ENCODE data around the gene TMEM203. TPM values are rescaled to one million over a fixed set of nuclear protein-coding genes. Genes with fewer than 3 reads are reported as not detected.

Gene TMEM203
- total RNA-seq, 2 donors from 2014 or later: 12.0 to 35.2 TPM

DNA sequence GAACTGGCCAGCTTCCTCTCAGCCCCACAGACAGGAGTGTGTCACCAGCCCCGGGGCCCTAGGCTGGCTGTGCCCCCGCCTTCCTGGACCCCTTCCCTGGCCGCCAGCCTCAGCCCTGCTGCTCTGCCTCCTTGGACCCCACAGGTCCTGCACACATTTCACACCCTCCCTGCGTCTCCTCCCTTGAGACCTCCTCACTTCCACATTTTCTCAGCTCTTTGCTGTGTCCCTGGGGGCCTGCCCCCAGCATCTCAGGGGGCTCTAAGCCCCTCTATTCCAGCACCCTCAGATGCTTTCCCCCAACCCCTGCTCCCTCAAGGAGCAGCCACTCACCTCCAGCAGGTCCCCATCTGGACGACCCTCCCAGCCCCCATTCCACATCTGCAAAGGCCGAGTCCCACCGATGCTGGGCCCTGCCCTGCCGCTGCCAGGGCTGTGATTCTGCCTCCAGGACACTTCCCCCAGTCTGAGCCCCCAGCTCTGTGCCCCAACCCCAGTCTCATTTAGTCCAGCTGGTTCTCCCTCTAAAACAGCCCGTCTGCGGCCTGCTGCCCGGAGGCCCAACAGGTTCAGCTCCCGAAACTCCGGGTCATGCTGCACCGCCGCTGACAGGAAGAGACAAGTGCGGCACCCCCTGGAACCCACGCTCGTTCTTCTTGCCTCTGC is 29.4 kb upstream of the TMEM203 start:
- ATAC-seq (ENCODE audit: insufficient number of reproducible peaks, low FRiP score, low read depth): no peak
- no peak for DNase-seq (ENCODE audit: low spot score)
- Histone ChIP-seq H3K9me3 (no peaks in the 10 kb centered on the region), H3K4me1 (ENCODE audit: control insufficient read depth in 1 of 2, low read depth in 2 of 2) (peaks cover 3 to 27% of the 10 kb centered on the region in 2 donors), H3K27ac (no peak overlapping the region), H3K4me3 (no peak overlapping the region), H3K27me3 (replicated peaks; ENCODE audit: insufficient read depth) (no peaks in the 10 kb centered on the region), H3K36me3 (no peaks in the 10 kb centered on the region)
- TF ChIP-seq, protein P1, sequence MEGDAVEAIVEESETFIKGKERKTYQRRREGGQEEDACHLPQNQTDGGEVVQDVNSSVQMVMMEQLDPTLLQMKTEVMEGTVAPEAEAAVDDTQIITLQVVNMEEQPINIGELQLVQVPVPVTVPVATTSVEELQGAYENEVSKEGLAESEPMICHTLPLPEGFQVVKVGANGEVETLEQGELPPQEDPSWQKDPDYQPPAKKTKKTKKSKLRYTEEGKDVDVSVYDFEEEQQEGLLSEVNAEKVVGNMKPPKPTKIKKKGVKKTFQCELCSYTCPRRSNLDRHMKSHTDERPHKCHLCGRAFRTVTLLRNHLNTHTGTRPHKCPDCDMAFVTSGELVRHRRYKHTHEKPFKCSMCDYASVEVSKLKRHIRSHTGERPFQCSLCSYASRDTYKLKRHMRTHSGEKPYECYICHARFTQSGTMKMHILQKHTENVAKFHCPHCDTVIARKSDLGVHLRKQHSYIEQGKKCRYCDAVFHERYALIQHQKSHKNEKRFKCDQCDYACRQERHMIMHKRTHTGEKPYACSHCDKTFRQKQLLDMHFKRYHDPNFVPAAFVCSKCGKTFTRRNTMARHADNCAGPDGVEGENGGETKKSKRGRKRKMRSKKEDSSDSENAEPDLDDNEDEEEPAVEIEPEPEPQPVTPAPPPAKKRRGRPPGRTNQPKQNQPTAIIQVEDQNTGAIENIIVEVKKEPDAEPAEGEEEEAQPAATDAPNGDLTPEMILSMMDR (IDR thresholded peaks at IDR 0.05): no peak

DNA sequence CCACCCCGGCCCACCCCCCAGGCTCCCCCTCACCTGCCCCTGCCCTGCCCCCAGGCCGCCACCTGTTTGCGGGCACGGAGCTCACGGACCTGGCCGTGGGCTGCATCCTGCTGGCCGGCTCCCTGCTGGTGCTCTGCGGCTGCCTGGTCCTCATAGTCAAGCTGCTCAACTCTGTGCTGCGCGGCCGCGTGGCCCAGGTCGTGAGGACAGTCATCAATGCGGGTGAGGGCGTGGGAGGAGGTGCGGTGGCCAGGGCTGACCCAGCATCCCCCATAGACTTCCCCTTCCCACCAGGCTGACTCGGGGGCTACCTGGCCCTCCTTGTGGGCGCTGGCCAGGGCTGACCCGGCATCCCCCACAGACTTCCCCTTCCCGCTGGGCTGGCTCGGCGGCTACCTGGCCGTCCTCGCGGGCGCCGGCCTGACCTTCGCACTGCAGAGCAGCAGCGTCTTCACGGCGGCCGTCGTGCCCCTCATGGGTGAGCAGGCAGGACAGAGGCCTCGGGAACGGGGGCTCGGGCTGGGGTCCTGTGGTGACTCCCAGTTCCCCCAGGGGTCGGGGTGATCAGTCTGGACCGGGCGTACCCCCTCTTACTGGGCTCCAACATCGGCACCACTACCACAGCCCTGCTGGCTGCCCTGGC is 28.7 kb upstream of the TMEM203 start:
- no peaks in the 10 kb centered on the region for H3K27me3 ChIP-seq (replicated peaks; ENCODE audit: insufficient read depth)
- no peak overlapping the region for H3K27ac ChIP-seq
- DNase-seq (ENCODE audit: low spot score): no peak
- H3K36me3 ChIP-seq: no peaks in the 10 kb centered on the region
- no peak overlapping the region for H3K4me3 ChIP-seq
- TF ChIP-seq, protein P1 (IDR thresholded peaks at IDR 0.05): no peak
- H3K9me3 ChIP-seq: no peaks in the 10 kb centered on the region
- ATAC-seq (ENCODE audit: insufficient number of reproducible peaks, low FRiP score, low read depth): no peak
- peaks cover 3 to 20% of the 10 kb centered on the region in 2 donors for H3K4me1 ChIP-seq (ENCODE audit: control insufficient read depth in 1 of 2, low read depth in 2 of 2)

DNA sequence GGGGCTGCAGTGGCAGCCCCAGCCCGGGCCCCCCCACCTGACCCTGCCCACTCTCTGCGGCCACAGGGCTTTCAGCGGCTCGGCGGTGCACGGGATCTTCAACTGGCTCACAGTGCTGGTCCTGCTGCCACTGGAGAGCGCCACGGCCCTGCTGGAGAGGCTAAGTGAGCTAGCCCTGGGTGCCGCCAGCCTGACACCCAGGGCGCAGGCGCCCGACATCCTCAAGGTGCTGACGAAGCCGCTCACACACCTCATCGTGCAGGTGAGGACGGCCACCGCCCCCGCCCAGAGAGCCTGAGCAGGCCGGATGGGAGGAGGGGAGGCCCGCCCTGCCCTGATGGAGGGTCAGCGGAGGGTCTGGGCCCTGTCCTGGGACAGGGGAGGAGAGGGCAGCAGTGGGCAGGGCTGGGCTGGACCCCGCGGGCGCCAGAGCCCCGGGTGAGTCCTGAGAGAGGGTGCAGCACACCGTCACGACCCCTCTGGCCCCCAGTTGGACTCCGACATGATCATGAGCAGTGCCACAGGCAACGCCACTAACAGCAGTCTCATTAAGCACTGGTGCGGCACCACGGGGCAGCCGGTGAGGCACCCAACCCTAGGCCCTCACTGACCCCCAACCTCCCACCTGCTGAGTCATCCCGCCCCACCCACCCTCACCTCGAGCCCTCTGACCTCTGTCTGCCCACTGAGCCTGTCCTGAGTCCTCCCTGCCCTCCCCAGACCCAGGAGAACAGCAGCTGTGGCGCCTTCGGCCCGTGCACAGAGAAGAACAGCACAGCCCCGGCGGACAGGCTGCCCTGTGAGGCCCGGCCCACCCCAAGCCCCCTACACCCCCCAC is 27.9 kb upstream of the TMEM203 start:
- Histone ChIP-seq H3K4me1 (ENCODE audit: control insufficient read depth in 1 of 2, low read depth in 2 of 2) (peaks cover 3 to 12% of the 10 kb centered on the region in 2 donors), H3K27me3 (replicated peaks; ENCODE audit: insufficient read depth) (no peaks in the 10 kb centered on the region), H3K9me3 (no peaks in the 10 kb centered on the region), H3K4me3 (no peak overlapping the region), H3K36me3 (no peaks in the 10 kb centered on the region), H3K27ac (no peak overlapping the region)
- DNase-seq (ENCODE audit: low spot score) (no peak), ATAC-seq (ENCODE audit: insufficient number of reproducible peaks, low FRiP score, low read depth) (no peak)
- TF ChIP-seq, protein P1 (IDR thresholded peaks at IDR 0.05): no peak

DNA sequence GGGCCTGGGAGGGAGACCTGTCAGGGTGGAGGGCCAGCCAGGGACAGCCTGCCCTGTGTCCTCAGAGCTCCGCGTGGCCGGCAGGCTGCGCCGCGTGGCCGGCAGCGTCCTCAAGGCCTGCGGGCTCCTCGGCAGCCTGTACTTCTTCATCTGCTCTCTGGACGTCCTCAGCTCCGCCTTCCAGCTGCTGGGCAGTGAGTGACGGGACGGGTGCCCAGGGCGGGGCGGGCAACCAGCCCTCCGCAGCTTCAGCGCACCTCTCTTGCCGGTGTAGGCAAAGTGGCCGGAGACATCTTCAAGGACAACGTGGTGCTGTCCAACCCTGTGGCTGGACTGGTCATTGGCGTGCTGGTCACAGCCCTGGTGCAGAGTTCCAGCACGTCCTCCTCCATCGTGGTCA is 27.1 kb upstream of the TMEM203 start:
- Histone ChIP-seq H3K4me1 (ENCODE audit: control insufficient read depth in 1 of 2, low read depth in 2 of 2) (peaks cover 3 to 12% of the 10 kb centered on the region in 2 donors), H3K27ac (no peak overlapping the region), H3K4me3 (no peak overlapping the region), H3K36me3 (no peaks in the 10 kb centered on the region), H3K27me3 (replicated peaks; ENCODE audit: insufficient read depth) (no peaks in the 10 kb centered on the region), H3K9me3 (no peaks in the 10 kb centered on the region)
- ATAC-seq (ENCODE audit: insufficient number of reproducible peaks, low FRiP score, low read depth): no peak
- TF ChIP-seq, protein P1 (IDR thresholded peaks at IDR 0.05): no peak
- no peak for DNase-seq (ENCODE audit: low spot score)

DNA sequence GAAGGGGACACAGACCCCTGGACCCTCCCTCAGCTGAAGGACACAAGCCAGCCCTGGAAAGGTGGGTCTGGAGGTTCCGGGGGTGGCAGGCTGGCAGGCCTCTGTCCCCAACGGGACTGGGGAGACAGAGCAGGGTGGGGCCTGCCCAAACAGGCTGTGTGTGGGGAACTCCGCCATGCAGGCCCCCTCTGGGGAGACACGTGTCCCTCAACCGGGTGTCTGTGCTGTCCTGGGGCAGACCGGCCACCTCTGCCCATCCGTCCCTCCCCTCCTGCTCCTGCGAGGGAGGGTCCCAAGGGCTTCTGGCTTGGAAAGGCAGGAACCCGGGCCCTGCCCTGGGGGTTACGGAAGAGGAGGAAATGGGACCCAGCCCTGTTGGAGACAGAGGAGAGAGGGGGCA is 26.7 kb upstream of the TMEM203 start:
- no peaks in the 10 kb centered on the region for H3K27me3 ChIP-seq (replicated peaks; ENCODE audit: insufficient read depth)

More for the DNA sequence above, 26.7 kb upstream of the TMEM203 start:
- Histone ChIP-seq H3K4me1 (ENCODE audit: control insufficient read depth in 1 of 2, low read depth in 2 of 2) (peaks cover 3 to 12% of the 10 kb centered on the region in 2 donors), H3K4me3 (no peak overlapping the region), H3K36me3 (no peaks in the 10 kb centered on the region), H3K27ac (no peak overlapping the region), H3K9me3 (no peaks in the 10 kb centered on the region)
- TF ChIP-seq, protein P1 (IDR thresholded peaks at IDR 0.05): no peak
- ATAC-seq (ENCODE audit: insufficient number of reproducible peaks, low FRiP score, low read depth) (no peak), DNase-seq (ENCODE audit: low spot score) (no peak)
